22Rv1 (cell line): ENCODE data around the gene ENDOD1.

ENCODE experiments used
- CTCF ChIP-seq: fragments of 450-650 bp; IDR thresholded peaks from 2 replicates; pipeline ENCODE4 v1.5.1; 2017; ENCODE audit warnings: mild to moderate bottlenecking
- ZFX ChIP-seq: fragments of 450-650 bp; IDR thresholded peaks from 2 replicates; pipeline ENCODE4 v1.6.1; 2017; ENCODE audit warnings: antibody characterized with exemption, borderline replicate concordance

DNA sequence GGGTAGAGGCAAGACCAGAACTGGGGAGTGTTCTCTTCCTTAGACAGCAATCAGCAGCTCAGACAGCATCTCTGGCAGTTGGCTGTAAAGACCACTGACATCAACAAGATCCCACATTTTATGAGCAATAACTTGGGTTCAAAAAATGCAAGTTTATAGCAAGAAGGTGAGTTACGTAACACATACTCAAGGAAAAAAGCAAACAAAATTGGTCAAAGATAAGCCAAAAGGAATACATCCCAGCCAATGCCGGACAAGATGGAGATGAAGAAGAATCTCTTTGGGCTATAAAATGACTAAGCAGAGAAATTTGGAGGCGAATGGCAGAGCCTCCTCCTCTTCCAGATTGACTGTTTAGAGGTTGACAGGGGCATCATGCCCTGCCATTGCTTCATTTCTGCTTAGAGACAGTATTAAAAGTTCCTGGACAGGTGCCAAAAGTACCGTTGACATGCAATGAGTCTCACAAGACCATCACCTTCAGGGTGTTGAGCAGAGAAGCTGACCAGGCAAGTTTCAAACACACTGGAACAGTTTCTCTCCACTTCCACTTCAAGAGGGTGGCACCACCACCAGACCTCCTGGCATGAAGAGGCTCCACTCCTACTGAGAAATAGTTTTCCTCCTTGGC is 55.9 kb downstream of the ENDOD1 start:
- TF ChIP-seq CTCF (no peak), ZFX (no peak)
